ENCODE measurements around the gene NBPF3. TPM values are rescaled to one million over a fixed set of nuclear protein-coding genes. Genes with fewer than 3 reads are reported as not detected.

Gene NBPF3
- total and polyA plus RNA-seq, 8 donors, result 1.1 to 42.8 (median 10.1) TPM

DNA sequence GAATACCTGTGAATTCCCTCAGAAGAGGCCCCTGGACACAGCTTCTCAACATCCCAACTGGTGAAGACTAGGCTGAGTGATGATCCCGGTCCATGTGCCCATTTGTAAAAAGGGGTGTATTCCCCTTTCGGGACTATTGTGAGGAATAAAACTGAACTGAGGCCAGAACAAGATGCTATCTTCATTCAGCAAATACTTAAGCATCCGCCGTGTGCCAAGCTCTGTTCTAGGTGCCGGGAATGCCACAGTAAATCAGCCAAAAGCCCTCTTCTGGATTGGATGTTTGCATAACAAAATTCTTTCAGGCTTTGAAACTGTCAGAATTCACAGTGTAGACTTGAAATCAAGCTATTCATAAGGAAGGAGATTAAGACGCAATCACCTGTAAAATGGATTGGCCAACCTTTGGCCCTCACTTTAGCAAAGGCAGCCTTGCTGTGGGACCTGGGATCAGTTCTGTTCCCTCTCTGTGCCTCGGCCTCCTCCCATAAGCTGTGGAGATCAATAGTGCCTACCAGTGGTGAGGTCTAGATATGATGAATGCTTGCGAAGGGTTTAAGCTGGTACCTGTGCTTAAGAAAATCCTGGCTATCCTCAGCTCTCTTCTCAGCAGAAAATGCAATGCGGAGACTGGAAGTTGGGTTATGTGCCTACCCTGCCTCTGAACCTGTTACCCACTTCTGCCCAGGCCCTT lies 71.1 kb downstream of the NBPF3 start:
- no peak for DNase-seq
- WGBS, 5 donors, result 47 to 72% (median 59%) methylated on average over 9 of the region's 9 CpGs
- Histone ChIP-seq H3K4me3 (peak overlapping the region in 2 of 4 donors; percentile 45 to 46), H3K4me1 (peaks cover 12 to 30% (median 20%) of the 10 kb centered on the region in 4 donors), H3K9me3 (no peaks in the 10 kb centered on the region), H3K27me3 (peaks cover 5 to 69% (median 21%) of the 10 kb centered on the region in 3 donors), H3K27ac (peak overlapping the region in 1 of 5 donors; percentile 61), H3K36me3 (no peaks in the 10 kb centered on the region)
- intact Hi-C loops (cut with DNase I; ENCODE audit: low total_unique reads), result loop anchor here (10.0 kb wide), 1 partner anchor 144 kb away; no protein-coding TSS in a partner anchor
- TF ChIP-seq, protein P1, sequence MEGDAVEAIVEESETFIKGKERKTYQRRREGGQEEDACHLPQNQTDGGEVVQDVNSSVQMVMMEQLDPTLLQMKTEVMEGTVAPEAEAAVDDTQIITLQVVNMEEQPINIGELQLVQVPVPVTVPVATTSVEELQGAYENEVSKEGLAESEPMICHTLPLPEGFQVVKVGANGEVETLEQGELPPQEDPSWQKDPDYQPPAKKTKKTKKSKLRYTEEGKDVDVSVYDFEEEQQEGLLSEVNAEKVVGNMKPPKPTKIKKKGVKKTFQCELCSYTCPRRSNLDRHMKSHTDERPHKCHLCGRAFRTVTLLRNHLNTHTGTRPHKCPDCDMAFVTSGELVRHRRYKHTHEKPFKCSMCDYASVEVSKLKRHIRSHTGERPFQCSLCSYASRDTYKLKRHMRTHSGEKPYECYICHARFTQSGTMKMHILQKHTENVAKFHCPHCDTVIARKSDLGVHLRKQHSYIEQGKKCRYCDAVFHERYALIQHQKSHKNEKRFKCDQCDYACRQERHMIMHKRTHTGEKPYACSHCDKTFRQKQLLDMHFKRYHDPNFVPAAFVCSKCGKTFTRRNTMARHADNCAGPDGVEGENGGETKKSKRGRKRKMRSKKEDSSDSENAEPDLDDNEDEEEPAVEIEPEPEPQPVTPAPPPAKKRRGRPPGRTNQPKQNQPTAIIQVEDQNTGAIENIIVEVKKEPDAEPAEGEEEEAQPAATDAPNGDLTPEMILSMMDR (IDR thresholded peaks at IDR 0.05), result no peak
- TF ChIP-seq POLR2AphosphoS5 (IDR thresholded peaks at IDR 0.05) (no peak), POLR2A (IDR thresholded peaks at IDR 0.05) (no peak), EP300 (IDR thresholded peaks at IDR 0.05) (no peak)

DNA sequence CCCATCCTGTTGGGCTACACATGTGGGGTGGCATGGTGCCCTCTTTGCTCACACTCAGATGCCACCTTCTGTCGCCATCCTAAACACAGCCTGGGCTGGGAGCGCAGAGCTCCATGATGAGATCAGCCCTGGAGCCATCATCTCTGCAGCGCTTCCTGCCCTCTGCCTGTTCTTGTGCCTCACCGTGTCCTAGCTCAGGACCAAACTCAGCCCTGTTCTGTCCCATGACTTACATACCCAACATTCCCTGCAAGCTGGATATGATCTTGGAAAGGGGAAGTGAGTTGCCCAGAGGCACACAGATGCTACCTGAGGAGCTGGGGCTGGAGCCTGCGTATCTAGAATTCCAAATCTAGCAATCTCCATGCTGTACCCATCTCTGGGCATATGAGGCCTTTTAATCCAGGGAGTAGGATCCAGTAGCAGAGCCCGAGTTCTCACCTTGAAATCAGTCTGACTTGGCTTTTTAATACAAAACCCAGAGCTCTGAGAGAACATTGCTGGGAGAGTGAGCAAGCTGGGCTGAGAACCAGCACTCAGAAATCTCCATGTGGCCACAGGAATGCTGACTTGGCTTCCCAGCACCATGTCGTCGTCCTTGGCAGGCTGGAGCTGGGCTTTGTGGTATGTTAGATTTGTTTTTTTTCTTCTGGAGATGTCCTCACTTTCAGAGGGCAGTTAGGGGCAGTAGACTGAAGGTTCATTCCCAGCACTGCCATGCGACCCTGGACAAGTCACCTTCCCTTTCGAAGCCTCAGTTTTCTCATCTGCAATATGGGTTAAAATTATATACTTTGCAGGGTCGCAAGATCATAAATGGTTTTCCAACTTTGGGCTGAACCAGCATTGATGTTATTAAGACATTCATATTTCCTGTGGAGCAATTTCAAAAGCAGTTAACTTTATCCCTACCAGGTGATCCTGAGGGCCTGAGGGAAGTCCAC lies 71.9 kb downstream of the NBPF3 start:
- Histone ChIP-seq H3K4me1 (peaks cover 12 to 32% (median 24%) of the 10 kb centered on the region in 4 donors), H3K36me3 (no peaks in the 10 kb centered on the region), H3K27ac (peak overlapping the region in 2 of 5 donors; percentile 13 to 61), H3K9me3 (no peaks in the 10 kb centered on the region), H3K27me3 (peaks cover 5 to 61% (median 21%) of the 10 kb centered on the region in 3 donors), H3K4me3 (peak overlapping the region in 2 of 4 donors; percentile 0 to 45)
- 57 to 79% (median 71%) methylated on average over 10 to 11 of the region's 11 CpGs for WGBS, 5 donors
- DNase-seq, result peak; percentile 44 to 45
- intact Hi-C loops (cut with DNase I; ENCODE audit: low total_unique reads), result loop anchor here (10.0 kb wide), 1 partner anchor 143 kb away; no protein-coding TSS in a partner anchor
- TF ChIP-seq, protein P1 (IDR thresholded peaks at IDR 0.05), result no peak
- peak in 1 of 3 donors; percentile 33 for TF ChIP-seq POLR2AphosphoS5 (IDR thresholded peaks at IDR 0.05)

GRCh38 chr1:21514245-21514644 lies 74.3 kb downstream of the NBPF3 start:
- H3K9me3 ChIP-seq, result no peaks in the 10 kb centered on the region
- H3K36me3 ChIP-seq, result no peaks in the 10 kb centered on the region
- H3K27me3 ChIP-seq, result peaks cover 5 to 37% (median 8%) of the 10 kb centered on the region in 3 donors
- DNase-seq, result no peak
- intact Hi-C loops (cut with DNase I; ENCODE audit: low total_unique reads), result loop anchor here (10.0 kb wide), 1 partner anchor 141 kb away; no protein-coding TSS in a partner anchor
- TF ChIP-seq POLR2AphosphoS5 (IDR thresholded peaks at IDR 0.05), result no peak
- no peak for TF ChIP-seq POLR2A (IDR thresholded peaks at IDR 0.05)
- TF ChIP-seq, protein P1 (IDR thresholded peaks at IDR 0.05), result no peak
- no peak for TF ChIP-seq EP300 (IDR thresholded peaks at IDR 0.05)
- no peak overlapping the region for H3K4me3 ChIP-seq
- H3K27ac ChIP-seq, result no peak overlapping the region
- peaks cover 3 to 31% (median 17%) of the 10 kb centered on the region in 4 donors for H3K4me1 ChIP-seq
- 79 to 91% (median 86%) methylated on average over 5 of the region's 5 CpGs for WGBS, 5 donors

DNA sequence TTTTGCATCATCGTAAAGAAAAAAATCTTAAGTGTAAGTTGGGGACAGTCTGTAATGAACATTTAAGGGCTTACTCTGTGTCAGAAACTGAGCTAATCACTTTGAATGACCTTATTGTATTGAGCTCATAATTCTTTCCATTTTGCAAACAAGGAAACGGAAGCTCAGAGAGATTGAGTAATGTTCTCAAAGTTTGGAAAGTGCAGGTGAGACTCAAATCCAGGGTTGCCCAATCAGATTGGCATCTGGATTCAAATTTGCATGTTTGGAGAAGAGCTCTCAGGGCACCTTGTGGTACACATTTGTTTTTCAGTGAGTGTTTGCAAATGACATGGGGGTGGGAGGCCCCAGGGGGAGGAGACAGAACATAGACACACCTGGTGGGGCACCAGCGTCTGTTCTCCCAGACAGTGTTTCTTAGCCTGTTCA lies 77.2 kb downstream of the NBPF3 start:
- intact Hi-C loops (cut with DNase I; ENCODE audit: low total_unique reads), result loop anchor here (10.0 kb wide), 1 partner anchor 138 kb away; no protein-coding TSS in a partner anchor
- Histone ChIP-seq H3K4me1 (peaks cover 0 to 15% (median 3%) of the 10 kb centered on the region in 4 donors), H3K27me3 (peaks cover 0 to 9% (median 0%) of the 10 kb centered on the region in 3 donors), H3K9me3 (no peaks in the 10 kb centered on the region), H3K4me3 (no peak overlapping the region), H3K36me3 (no peaks in the 10 kb centered on the region), H3K27ac (peak overlapping the region in 2 of 5 donors; percentile 54 to 78)
- 36 to 61% (median 43%) methylated on average over 3 of the region's 3 CpGs for WGBS, 5 donors
- TF ChIP-seq, protein P1 (IDR thresholded peaks at IDR 0.05), result no peak
- peak in 1 of 3 donors; percentile 33 for TF ChIP-seq POLR2AphosphoS5 (IDR thresholded peaks at IDR 0.05)
- TF ChIP-seq POLR2A (IDR thresholded peaks at IDR 0.05), result no peak
- TF ChIP-seq EP300 (IDR thresholded peaks at IDR 0.05), result no peak
- DNase-seq, result peak in 1 of 2 donors; percentile 37
